ENCODE measurements around the gene TRPM4.

- no peak for TF ChIP-seq CTCF (IDR thresholded peaks at IDR 0.05; ENCODE audit: poor library complexity)
- no peak for TF ChIP-seq EZH2 (IDR thresholded peaks at IDR 0.05; ENCODE audit: borderline replicate concordance)
- TF ChIP-seq EZH2phosphoT487 (IDR thresholded peaks at IDR 0.05; ENCODE audit: low read depth, severe bottlenecking, unreplicated experiment): no peak
Measured at GRCh38 chr19:49249933-49250332, 92.3 kb downstream of the TRPM4 start.

Measured in hepatocyte (in vitro differentiated cells).